ENCODE results near the gene MAD1L1. TPM values are rescaled to one million over a fixed set of nuclear protein-coding genes. Genes with fewer than 3 reads are reported as not detected.
A peak's percentile ranks its signal among the peaks of the same experiment; 100 is the strongest.

Gene MAD1L1
- polyA plus RNA-seq, 1 experiment: 32.0 TPM

GRCh38 chr7:2233926-2234325 is 1.2 kb upstream of the MAD1L1 start:
- POLR2A ChIA-PET: interaction anchor here (0.7 kb wide), 1 partner anchor 110 kb away, joined by 8 read pairs; no protein-coding TSS in a partner anchor
- no peak overlapping the region for H3K4me3 ChIP-seq (ENCODE audit: low read depth, low read length)
- TF ChIP-seq, protein P1, sequence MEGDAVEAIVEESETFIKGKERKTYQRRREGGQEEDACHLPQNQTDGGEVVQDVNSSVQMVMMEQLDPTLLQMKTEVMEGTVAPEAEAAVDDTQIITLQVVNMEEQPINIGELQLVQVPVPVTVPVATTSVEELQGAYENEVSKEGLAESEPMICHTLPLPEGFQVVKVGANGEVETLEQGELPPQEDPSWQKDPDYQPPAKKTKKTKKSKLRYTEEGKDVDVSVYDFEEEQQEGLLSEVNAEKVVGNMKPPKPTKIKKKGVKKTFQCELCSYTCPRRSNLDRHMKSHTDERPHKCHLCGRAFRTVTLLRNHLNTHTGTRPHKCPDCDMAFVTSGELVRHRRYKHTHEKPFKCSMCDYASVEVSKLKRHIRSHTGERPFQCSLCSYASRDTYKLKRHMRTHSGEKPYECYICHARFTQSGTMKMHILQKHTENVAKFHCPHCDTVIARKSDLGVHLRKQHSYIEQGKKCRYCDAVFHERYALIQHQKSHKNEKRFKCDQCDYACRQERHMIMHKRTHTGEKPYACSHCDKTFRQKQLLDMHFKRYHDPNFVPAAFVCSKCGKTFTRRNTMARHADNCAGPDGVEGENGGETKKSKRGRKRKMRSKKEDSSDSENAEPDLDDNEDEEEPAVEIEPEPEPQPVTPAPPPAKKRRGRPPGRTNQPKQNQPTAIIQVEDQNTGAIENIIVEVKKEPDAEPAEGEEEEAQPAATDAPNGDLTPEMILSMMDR (IDR thresholded peaks at IDR 0.05; ENCODE audit: insufficient read depth, low read depth, low read length): no peak
- peaks cover 14% of the 10 kb centered on the region for H3K36me3 ChIP-seq (ENCODE audit: control insufficient read depth, insufficient read depth, low read length)
- DNase-seq (ENCODE audit: low read depth): no peak
- CTCF ChIA-PET: no interaction called here
- no peaks in the 10 kb centered on the region for H3K27me3 ChIP-seq (ENCODE audit: control insufficient read depth, insufficient read depth, low read length)

DNA sequence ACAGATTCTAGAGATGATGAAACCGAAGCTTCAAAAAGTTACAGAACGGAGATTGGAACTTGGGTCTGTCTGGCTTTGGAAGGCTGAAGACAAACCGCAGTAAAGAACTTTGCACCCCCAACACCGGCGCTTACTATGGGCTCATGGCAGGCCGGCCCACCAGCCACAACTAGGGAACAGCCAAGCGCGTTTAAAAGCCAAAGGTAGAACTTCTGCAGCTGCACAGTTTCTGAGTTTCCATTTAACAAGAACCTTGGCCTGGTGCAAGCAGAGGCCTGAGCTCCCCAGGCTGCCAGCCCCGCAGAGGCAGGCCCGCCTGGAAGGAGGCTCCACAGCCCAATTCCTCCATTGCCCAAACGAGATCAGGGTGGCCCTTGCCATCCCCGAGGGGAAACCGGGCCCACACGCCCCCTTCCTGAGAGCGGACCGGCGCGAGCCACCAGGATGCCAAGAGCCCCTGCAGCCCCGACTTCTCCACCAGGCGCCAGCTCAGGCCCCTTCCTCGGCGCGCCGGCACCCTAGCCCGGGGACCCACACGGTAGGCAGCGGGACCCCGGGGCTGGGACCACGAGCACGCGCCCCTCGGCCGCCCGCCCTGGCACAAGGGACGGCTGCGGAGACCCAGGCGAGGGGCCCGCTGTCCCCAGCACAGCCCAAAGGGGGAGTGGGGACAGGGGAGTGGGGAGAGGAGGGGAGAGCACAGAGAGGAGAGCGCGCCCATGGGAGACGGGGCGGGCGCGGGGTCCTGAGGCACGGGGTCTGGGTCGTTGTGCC is 566 bp downstream of the MAD1L1 start:
- DNase-seq (ENCODE audit: low read depth): no peak
- TF ChIP-seq, protein P1 (IDR thresholded peaks at IDR 0.05; ENCODE audit: insufficient read depth, low read depth, low read length): no peak
- Histone ChIP-seq H3K4me3 (ENCODE audit: low read depth, low read length) (peak overlapping the region; percentile 89), H3K27me3 (ENCODE audit: control insufficient read depth, insufficient read depth, low read length) (no peaks in the 10 kb centered on the region), H3K36me3 (ENCODE audit: control insufficient read depth, insufficient read depth, low read length) (peaks cover 8% of the 10 kb centered on the region)
- ChIA-PET POLR2A (no interaction called here), CTCF (interaction anchor here (0.9 to 2.2 kb wide), 4 partner anchors 23 to 219 kb away, joined by 3 to 7 read pairs (median 4); no protein-coding TSS in a partner anchor)

DNA sequence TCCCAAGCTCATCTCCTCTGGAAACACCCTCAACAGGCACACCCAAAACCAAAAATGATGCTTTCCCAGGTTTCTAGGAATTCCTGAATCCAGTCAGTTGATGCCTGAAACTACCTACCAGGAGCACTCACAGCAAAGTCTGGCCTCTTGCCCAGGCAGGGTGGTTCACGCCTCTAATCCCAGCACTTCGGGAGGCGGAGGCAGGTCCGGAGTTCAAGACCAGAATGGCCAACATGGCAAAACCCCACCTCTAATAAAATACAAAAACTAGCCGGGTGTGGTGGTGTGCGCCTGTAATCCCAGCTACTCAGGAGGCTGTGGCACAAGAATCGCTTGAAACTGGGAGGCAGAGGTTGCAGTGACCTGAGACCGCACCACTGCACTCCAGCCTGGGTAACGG is 1.9 kb downstream of the MAD1L1 start:
- no peak for DNase-seq (ENCODE audit: low read depth)
- TF ChIP-seq, protein P1 (IDR thresholded peaks at IDR 0.05; ENCODE audit: insufficient read depth, low read depth, low read length): no peak
- ChIA-PET CTCF (interaction anchor here (1.2 to 2.2 kb wide), 2 partner anchors 10 to 117 kb away, joined by 4 to 7 read pairs; no protein-coding TSS in a partner anchor), POLR2A (no interaction called here)
- H3K36me3 ChIP-seq (ENCODE audit: control insufficient read depth, insufficient read depth, low read length): peaks cover 11% of the 10 kb centered on the region
- H3K27me3 ChIP-seq (ENCODE audit: control insufficient read depth, insufficient read depth, low read length): no peaks in the 10 kb centered on the region
- H3K4me3 ChIP-seq (ENCODE audit: low read depth, low read length): no peak overlapping the region

DNA sequence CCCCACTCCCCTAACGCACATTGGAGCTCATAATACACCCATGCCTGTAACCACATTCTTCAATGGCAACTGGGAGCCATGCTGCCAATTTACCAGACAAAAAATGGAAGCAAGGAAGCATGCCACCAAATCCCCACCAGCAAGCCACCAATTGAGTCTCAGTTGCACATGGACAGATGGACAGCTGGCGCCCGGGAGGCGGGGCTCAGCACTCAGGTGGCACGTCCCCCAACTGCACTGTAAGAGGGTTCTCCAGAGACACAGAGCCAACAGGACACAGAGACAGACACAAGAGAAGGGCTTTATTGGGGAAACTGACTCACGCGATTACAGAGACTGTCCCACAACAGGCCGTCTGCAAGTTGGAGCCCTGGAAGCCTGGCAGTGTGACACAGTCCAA is 2.5 kb downstream of the MAD1L1 start:
- TF ChIP-seq, protein P1 (IDR thresholded peaks at IDR 0.05; ENCODE audit: insufficient read depth, low read depth, low read length): no peak
- Histone ChIP-seq H3K4me3 (ENCODE audit: low read depth, low read length) (no peak overlapping the region), H3K36me3 (ENCODE audit: control insufficient read depth, insufficient read depth, low read length) (peaks cover 13% of the 10 kb centered on the region), H3K27me3 (ENCODE audit: control insufficient read depth, insufficient read depth, low read length) (no peaks in the 10 kb centered on the region)
- DNase-seq (ENCODE audit: low read depth): no peak
- ChIA-PET POLR2A (no interaction called here), CTCF (interaction anchor here (0.6 to 1.2 kb wide), 2 partner anchors 11 to 67 kb away, joined by 4 read pairs; no protein-coding TSS in a partner anchor)

- ChIA-PET POLR2A (no interaction called here), CTCF (interaction anchor here (0.6 kb wide), 1 partner anchor 67 kb away, joined by 4 read pairs; no protein-coding TSS in a partner anchor)
- DNase-seq (ENCODE audit: low read depth): no peak
- TF ChIP-seq, protein P1 (IDR thresholded peaks at IDR 0.05; ENCODE audit: insufficient read depth, low read depth, low read length): no peak
- Histone ChIP-seq H3K4me3 (ENCODE audit: low read depth, low read length) (no peak overlapping the region), H3K36me3 (ENCODE audit: control insufficient read depth, insufficient read depth, low read length) (peaks cover 15% of the 10 kb centered on the region), H3K27me3 (ENCODE audit: control insufficient read depth, insufficient read depth, low read length) (no peaks in the 10 kb centered on the region)
These were observed 3.3 kb downstream of the MAD1L1 start for GRCh38 chr7:2229467-2229866.
